Astrocyte (in vitro differentiated cells and primary cell): ENCODE data around the gene SLC15A1. TPM values are rescaled to one million over a fixed set of nuclear protein-coding genes. Genes with fewer than 3 reads are reported as not detected.

Source experiments
- DNase-seq: peaks from one replicate; pipeline ENCODE4 v3.0.0-alpha.2; 2010; ENCODE audit warnings: low read depth
- FAIRE-seq: peaks from 2 replicates; lab custom pipeline; 2011; peaks lifted over from hg19 to GRCh38; lab: Jason Lieb, UNC
- H2AFZ ChIP-seq: 2 replicates; pipeline ENCODE4 v1.6.0; 2012; ENCODE audit warnings: low read depth, low read length, inconsistent platforms
- H3K27ac ChIP-seq: 2 replicates; pipeline ENCODE4 v1.5.1; 2011; ENCODE audit warnings: low read depth, low read length, inconsistent platforms
- H3K27me3 ChIP-seq: 2 replicates; pipeline ENCODE4 v1.6.0; 2011; ENCODE audit warnings: low read length, inconsistent platforms; ENCODE audit not compliant: insufficient read depth
- H3K36me3 ChIP-seq: 2 replicates; pipeline ENCODE4 v1.5.1; 2011; ENCODE audit warnings: low read length, inconsistent platforms; ENCODE audit not compliant: insufficient read depth
- H3K4me1 ChIP-seq: 2 replicates; pipeline ENCODE4 v1.5.1; 2011; ENCODE audit warnings: low read length, inconsistent platforms; ENCODE audit not compliant: insufficient read depth
- H3K4me2 ChIP-seq: 2 replicates; pipeline ENCODE4 v1.6.0; 2012; ENCODE audit warnings: low read length, inconsistent platforms
- H3K4me3 ChIP-seq: 2 replicates; pipeline ENCODE4 v1.5.1; 2011; ENCODE audit warnings: low read depth, mild to moderate bottlenecking, low read length, inconsistent platforms; ENCODE audit not compliant: insufficient read depth
- H3K79me2 ChIP-seq: 2 replicates; pipeline ENCODE4 v1.6.0; 2012; ENCODE audit warnings: mild to moderate bottlenecking, low read length, inconsistent platforms; ENCODE audit not compliant: insufficient read depth
- H3K9ac ChIP-seq: 2 replicates; pipeline ENCODE4 v1.6.0; 2012; ENCODE audit warnings: mild to moderate bottlenecking, low read length, inconsistent platforms
- H3K9me3 ChIP-seq: 2 replicates; pipeline ENCODE4 v1.5.1; 2012; ENCODE audit warnings: low read depth, mild to moderate bottlenecking, low read length, inconsistent platforms; ENCODE audit not compliant: insufficient read depth
- H4K20me1 ChIP-seq: 2 replicates; pipeline ENCODE4 v1.6.0; 2012; ENCODE audit warnings: low read length, inconsistent platforms; ENCODE audit not compliant: insufficient read depth
- H3K27ac Mint-ChIP-seq: one replicate; pipeline ENCODE4 v1.8.0; 2021; ENCODE audit warnings: mild to moderate bottlenecking, mixed read lengths; ENCODE audit not compliant: unreplicated experiment
- H3K27me3 Mint-ChIP-seq: one replicate; pipeline ENCODE4 v1.8.0; 2021; ENCODE audit warnings: low read depth, mixed read lengths; ENCODE audit not compliant: unreplicated experiment
- H3K36me3 Mint-ChIP-seq: one replicate; pipeline ENCODE4 v1.8.0; 2021; ENCODE audit warnings: low read depth, mixed read lengths; ENCODE audit not compliant: unreplicated experiment
- H3K4me1 Mint-ChIP-seq: one replicate; pipeline ENCODE4 v1.8.0; 2021; ENCODE audit warnings: low read depth, mixed read lengths; ENCODE audit not compliant: unreplicated experiment
- H3K4me3 Mint-ChIP-seq: one replicate; pipeline ENCODE4 v1.8.0; 2021; ENCODE audit warnings: mild to moderate bottlenecking, moderate library complexity, mixed read lengths; ENCODE audit not compliant: unreplicated experiment
- H3K9me3 Mint-ChIP-seq: one replicate; pipeline ENCODE4 v1.8.0; 2021; ENCODE audit warnings: mild to moderate bottlenecking, mixed read lengths; ENCODE audit not compliant: unreplicated experiment
- EZH2 ChIP-seq: IDR thresholded peaks from 2 replicates; pipeline ENCODE4 v1.6.1; 2012; ENCODE audit warnings: mild to moderate bottlenecking, low read length, inconsistent platforms; ENCODE audit not compliant: insufficient read depth
- total RNA-seq: library from RNA; stranded (reverse); gene quantifications from 2 replicates; pipeline ENCODE4 v1.2.1, GENCODE V29; 2021
- TF ChIP-seq, protein P1 (sequence below): IDR thresholded peaks from 2 replicates; pipeline ENCODE4 v1.5.1; 2011; ENCODE audit warnings: low read depth, mild to moderate bottlenecking, inconsistent platforms, low read length, moderate library complexity; ENCODE audit not compliant: insufficient read depth

Gene SLC15A1
- total RNA-seq, 1 donor from 2014 or later, result not detected

DNA sequence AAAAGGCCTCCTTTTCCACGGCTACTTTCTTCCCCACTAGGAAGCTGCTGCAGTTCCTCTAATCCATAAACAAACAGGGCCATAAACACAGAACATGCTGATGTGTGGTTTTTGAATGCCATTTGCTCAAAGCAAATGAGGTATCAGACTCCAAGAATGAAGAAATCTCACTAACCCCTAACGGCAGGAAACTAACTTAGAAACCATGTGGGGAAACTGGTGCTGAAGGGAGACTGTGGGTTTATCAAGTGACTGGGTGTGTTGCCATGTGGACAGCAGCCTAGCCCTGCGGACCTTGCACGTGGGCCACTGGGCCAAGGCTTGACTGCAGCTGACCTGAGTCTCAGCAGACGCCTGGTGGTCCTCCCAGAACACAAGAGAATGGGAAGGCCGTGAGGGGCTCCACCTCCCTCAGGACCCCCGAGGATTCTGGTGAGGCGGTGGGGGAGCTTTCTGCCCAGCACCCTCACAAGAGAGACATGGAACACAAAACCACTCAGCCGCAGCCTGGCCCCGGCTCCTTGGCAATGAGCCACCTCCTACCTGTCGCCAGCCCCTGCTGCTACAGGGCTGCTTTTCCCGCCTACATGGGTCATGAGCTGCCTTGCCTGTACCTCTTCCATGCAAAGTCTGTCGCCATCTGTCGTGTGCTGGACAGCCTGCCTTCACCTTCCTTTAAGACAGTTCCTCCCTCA lies 10.6 kb downstream of the SLC15A1 start:
- H3K4me3 ChIP-seq, result no peak overlapping the region
- H3K27ac Mint-ChIP-seq, result no peak overlapping the region
- H3K27me3 ChIP-seq, result no peaks in the 10 kb centered on the region
- no peak overlapping the region for H3K4me2 ChIP-seq
- H2AFZ ChIP-seq, result no peak overlapping the region
- FAIRE-seq (no peak), DNase-seq (no peak)
- H3K4me1 Mint-ChIP-seq, result no peaks in the 10 kb centered on the region
- no peak overlapping the region for H3K4me3 Mint-ChIP-seq
- no peak overlapping the region for H3K9ac ChIP-seq
- no peaks in the 10 kb centered on the region for H3K36me3 ChIP-seq
- no peaks in the 10 kb centered on the region for H4K20me1 ChIP-seq
- no peaks in the 10 kb centered on the region for H3K9me3 ChIP-seq
- peaks cover 2% of the 10 kb centered on the region for H3K36me3 Mint-ChIP-seq
- TF ChIP-seq EZH2, result no peak
- TF ChIP-seq, protein P1, sequence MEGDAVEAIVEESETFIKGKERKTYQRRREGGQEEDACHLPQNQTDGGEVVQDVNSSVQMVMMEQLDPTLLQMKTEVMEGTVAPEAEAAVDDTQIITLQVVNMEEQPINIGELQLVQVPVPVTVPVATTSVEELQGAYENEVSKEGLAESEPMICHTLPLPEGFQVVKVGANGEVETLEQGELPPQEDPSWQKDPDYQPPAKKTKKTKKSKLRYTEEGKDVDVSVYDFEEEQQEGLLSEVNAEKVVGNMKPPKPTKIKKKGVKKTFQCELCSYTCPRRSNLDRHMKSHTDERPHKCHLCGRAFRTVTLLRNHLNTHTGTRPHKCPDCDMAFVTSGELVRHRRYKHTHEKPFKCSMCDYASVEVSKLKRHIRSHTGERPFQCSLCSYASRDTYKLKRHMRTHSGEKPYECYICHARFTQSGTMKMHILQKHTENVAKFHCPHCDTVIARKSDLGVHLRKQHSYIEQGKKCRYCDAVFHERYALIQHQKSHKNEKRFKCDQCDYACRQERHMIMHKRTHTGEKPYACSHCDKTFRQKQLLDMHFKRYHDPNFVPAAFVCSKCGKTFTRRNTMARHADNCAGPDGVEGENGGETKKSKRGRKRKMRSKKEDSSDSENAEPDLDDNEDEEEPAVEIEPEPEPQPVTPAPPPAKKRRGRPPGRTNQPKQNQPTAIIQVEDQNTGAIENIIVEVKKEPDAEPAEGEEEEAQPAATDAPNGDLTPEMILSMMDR, result no peak
- no peaks in the 10 kb centered on the region for H3K4me1 ChIP-seq
- H3K27ac ChIP-seq, result no peak overlapping the region
- H3K27me3 Mint-ChIP-seq, result peaks cover 2% of the 10 kb centered on the region
- no peaks in the 10 kb centered on the region for H3K79me2 ChIP-seq
- H3K9me3 Mint-ChIP-seq, result peaks cover 9% of the 10 kb centered on the region

DNA sequence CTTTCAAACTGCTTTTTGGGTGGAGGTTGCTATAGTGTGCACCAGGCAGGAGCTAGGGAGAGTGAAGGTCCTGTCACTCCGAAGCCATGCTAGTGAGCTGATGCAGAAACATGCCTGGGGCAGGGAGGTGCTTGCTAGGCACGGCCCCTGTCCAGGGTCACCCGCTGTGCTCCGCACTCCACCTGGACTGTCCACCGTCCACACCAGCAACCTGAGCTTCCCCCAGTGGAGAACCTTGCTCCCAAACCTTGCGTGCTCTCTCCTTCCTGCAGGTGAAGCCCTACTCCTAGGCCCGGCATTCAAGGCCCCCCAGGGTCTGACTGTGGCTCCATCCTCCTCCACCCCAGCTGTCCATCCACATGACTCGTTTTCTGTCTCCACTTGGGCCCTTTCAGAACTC lies 12.3 kb downstream of the SLC15A1 start:
- Histone ChIP-seq H3K4me3 (no peak overlapping the region), H2AFZ (no peak overlapping the region), H3K9me3 (no peaks in the 10 kb centered on the region), H3K4me1 (no peaks in the 10 kb centered on the region), H3K36me3 (no peaks in the 10 kb centered on the region), H4K20me1 (no peaks in the 10 kb centered on the region), H3K79me2 (no peaks in the 10 kb centered on the region), H3K27me3 (no peaks in the 10 kb centered on the region), H3K4me2 (no peak overlapping the region), H3K27ac (no peak overlapping the region), H3K9ac (no peak overlapping the region)
- Mint-ChIP-seq H3K9me3 (peaks cover 7% of the 10 kb centered on the region), H3K4me3 (no peak overlapping the region), H3K27me3 (peaks cover 7% of the 10 kb centered on the region), H3K36me3 (peaks cover 2% of the 10 kb centered on the region), H3K27ac (no peak overlapping the region), H3K4me1 (no peaks in the 10 kb centered on the region)
- DNase-seq (no peak), FAIRE-seq (no peak)
- TF ChIP-seq, protein P1, result no peak
- TF ChIP-seq EZH2, result no peak

DNA sequence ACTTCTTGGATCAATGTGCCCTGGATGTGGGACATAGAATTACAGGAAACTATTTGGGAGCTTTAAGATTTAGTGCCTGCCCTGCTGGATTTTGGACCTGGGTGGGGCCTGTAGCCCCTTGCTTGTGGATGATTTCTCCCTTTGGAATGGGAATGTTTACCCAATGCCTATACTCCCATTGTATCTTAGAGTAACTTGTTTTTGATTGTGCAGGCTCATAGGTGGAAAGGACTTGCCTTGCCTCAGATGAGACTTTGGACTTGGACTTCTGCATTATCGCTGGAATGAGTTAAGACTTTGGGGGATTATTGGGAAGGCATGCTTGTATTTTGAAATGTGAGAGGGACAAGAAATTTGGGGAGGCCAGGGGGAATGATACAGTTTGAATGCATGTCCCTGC lies 13.5 kb downstream of the SLC15A1 start:
- FAIRE-seq, result no peak

More for the DNA sequence above, 13.5 kb downstream of the SLC15A1 start:
- DNase-seq, result no peak
- no peaks in the 10 kb centered on the region for H3K27me3 ChIP-seq
- Mint-ChIP-seq H3K27ac (no peak overlapping the region), H3K9me3 (peaks cover 7% of the 10 kb centered on the region), H3K4me1 (no peaks in the 10 kb centered on the region), H3K4me3 (no peak overlapping the region), H3K36me3 (peaks cover 2% of the 10 kb centered on the region), H3K27me3 (peaks cover 7% of the 10 kb centered on the region)
- no peaks in the 10 kb centered on the region for H3K9me3 ChIP-seq
- no peak overlapping the region for H3K27ac ChIP-seq
- H3K79me2 ChIP-seq, result no peaks in the 10 kb centered on the region
- H3K4me2 ChIP-seq, result no peak overlapping the region
- H3K36me3 ChIP-seq, result no peaks in the 10 kb centered on the region
- TF ChIP-seq, protein P1, result no peak
- no peak for TF ChIP-seq EZH2
- no peak overlapping the region for H2AFZ ChIP-seq
- H3K9ac ChIP-seq, result no peak overlapping the region
- no peak overlapping the region for H3K4me3 ChIP-seq
- H3K4me1 ChIP-seq, result no peaks in the 10 kb centered on the region
- no peaks in the 10 kb centered on the region for H4K20me1 ChIP-seq
